Measurements from ENCODE around the gene TRAPPC1. TPM values are rescaled to one million over a fixed set of nuclear protein-coding genes. Genes with fewer than 3 reads are reported as not detected.
A peak's percentile ranks its signal among the peaks of the same experiment; 100 is the strongest.

Gene TRAPPC1
- total RNA-seq, 4 donors from 2014 or later: 30.0 to 73.3 (median 48.3) TPM

- DNase-seq (ENCODE audit: low spot score) (no peak), ATAC-seq (ENCODE audit: low FRiP score) (no peak)
- TF ChIP-seq CTCF (IDR thresholded peaks at IDR 0.05): no peak
Observed at GRCh38 chr17:7893187-7893880, 38.4 kb downstream of the TRAPPC1 start.

- no peak for TF ChIP-seq CTCF (IDR thresholded peaks at IDR 0.05)
- ATAC-seq (ENCODE audit: low FRiP score): peak; percentile 62
- peak; percentile 90 for DNase-seq (ENCODE audit: low spot score)
Observed at GRCh38 chr17:7889166-7889955, 42.4 kb downstream of the TRAPPC1 start.

- ATAC-seq (ENCODE audit: low FRiP score) (peak; percentile 6), DNase-seq (ENCODE audit: low spot score) (no peak)
- TF ChIP-seq CTCF (IDR thresholded peaks at IDR 0.05): no peak
Observed at GRCh38 chr17:7888184-7888920, 43.4 kb downstream of the TRAPPC1 start, which contains the start of gene CHD3. TSS of gene CHD3 (plus strand) at chr17:7888789. CDS start at chr17:7889001, 212 bp downstream.

GRCh38 chr17:7887482-7888183 lies 44.1 kb downstream of the TRAPPC1 start:
- TF ChIP-seq CTCF (IDR thresholded peaks at IDR 0.05): no peak
- DNase-seq (ENCODE audit: low spot score) (peak; percentile 71), ATAC-seq (ENCODE audit: low FRiP score) (peak; percentile 75)

GRCh38 chr17:7887038-7887481 lies 44.7 kb downstream of the TRAPPC1 start:
- no peak for DNase-seq (ENCODE audit: low spot score)
- ATAC-seq (ENCODE audit: low FRiP score): no peak
- no peak for TF ChIP-seq CTCF (IDR thresholded peaks at IDR 0.05)

- ATAC-seq (ENCODE audit: low FRiP score) (no peak), DNase-seq (ENCODE audit: low spot score) (no peak)
- no peak for TF ChIP-seq CTCF (IDR thresholded peaks at IDR 0.05)
Observed at GRCh38 chr17:7886227-7887037, 45.3 kb downstream of the TRAPPC1 start.

Measured in omental fat pad (tissue), 4 donors.